GM19193 (cell line): ENCODE results near the gene ANKRD33.

Source experiments
- POLR2A ChIP-seq: IDR thresholded peaks from 4 replicates; pipeline ENCODE4 v1.6.1; 2011; ENCODE audit not compliant: insufficient read depth, insufficient read length; ENCODE audit errors: extremely low read depth

ANKRD33 gene

DNA sequence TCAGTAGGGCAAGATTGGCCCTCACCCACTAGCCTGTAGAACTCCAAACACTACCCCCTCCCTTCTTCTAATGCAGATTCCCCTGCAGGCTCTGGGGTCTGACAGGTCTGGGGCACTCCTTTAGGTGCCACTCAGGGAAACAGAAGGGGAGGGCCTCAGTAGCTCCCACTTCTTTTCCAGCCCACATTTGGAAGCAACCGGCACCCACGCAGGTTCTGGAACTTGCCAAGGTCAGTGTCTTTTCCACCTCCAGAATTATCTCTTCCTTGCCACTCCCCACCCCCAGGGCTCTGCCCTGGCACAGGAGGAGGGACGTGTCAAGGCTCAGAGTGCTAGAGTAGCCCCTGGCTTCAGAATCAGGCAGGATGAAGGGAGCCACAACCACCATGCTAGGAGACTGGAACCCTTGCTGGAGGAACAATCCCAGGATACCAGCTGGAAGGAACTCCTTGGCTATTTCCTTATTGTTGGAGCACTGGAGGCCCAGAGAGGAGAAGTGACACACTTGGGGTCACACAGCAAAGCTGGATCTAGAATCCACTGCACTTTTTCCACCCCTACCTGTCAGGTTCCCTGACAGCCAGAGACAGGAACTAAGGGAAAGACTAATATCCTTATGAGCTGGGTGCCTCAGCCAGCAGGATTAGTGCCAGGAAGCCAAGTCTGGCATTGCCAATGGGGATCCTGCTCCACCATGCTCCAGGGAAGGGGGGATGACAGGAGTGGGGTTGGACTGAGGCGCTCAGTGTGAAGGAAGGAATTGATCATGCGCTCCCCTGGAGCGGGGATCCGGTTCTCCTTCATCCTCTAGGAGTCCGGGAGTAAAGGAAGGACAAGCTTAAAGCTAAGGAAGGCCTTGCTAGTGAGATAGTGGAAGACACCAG lies 37.6 kb upstream of the ANKRD33 start:
- no peak for TF ChIP-seq POLR2A

DNA sequence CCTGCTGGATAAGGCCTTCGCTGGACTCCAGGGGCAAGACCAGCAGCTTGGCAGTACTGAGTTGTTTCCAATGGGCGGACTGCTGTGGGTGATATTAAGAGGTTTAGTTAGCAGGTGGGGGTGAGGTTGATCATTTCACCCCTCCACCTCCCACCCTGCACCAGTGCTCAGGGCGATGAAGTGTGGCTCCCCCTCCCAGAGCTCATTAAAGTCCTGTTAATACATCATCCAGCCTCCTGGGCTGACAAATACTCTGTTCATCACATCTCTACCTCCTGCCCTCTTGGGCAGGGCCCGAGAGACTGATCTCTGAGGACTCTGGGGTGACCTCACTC lies 37.0 kb upstream of the ANKRD33 start:
- TF ChIP-seq POLR2A, result no peak

DNA sequence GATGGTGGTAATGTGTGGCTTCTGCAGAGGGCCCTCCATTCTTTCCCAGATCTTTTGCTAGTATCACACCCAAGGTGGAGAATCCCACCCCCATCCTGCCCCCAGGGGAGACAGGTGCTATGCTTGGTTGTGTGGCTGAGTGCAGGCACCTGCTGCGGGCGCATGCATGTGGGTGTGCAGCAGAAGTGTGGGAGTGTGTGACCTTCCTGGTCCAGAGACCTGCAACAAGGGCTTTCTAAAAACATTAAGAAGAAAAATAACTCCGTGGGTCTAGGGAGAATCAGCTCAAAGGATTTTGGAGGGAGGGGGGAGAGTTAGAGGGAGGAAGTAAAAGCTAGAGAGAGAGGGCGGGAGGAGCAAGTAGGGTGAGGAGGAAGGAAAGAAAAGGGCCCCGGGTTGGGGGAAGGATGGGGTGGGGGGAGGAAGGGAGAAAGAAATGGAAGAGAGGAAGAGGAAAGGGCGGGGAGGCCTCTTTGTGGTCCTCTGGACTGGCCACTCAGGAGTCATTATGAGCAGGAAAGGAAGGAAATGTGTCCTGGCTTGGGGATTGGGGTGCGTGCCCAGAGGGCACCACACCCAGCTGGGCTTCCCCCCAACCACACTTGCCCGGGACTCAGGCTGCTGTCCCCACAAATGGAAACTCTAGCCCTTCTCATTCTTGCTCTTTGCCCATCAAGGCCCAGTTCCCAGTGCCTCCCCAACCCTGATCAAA lies 36.3 kb upstream of the ANKRD33 start:
- no peak for TF ChIP-seq POLR2A

DNA sequence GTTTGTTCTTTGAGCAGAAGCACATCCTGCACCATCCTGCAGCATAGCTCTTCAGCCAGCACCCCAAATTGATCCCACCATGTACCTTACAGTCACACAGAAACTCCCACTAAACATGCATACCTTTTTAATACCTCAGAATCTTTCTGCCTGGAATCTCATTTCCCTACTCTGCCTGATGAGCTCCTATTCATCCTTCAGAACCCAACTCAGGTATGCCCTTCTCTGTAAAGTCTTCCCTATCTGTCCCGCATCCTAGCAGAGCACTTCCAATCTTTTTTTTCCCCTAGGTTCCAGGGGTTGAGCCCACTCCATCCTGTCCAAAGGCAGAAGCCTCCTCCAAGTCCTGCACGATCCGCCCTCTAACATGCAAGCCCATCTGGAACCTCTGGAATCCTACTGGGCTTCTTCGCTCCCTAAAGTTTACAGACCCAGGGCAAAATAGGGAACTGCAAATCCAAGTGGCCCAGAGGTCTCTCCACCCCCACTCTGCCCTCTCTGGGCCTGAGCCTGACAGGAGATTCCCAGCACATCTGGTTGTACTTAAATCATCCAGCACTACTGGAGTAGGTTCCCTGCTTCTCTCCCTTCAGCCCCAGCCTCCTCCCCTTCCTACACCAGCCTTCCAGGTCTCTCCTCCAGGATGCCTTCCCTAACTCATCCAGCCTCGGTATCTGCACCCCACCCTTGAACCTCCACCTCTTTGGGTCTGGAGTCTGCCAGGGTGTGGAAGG lies 35.3 kb upstream of the ANKRD33 start:
- TF ChIP-seq POLR2A, result no peak

DNA sequence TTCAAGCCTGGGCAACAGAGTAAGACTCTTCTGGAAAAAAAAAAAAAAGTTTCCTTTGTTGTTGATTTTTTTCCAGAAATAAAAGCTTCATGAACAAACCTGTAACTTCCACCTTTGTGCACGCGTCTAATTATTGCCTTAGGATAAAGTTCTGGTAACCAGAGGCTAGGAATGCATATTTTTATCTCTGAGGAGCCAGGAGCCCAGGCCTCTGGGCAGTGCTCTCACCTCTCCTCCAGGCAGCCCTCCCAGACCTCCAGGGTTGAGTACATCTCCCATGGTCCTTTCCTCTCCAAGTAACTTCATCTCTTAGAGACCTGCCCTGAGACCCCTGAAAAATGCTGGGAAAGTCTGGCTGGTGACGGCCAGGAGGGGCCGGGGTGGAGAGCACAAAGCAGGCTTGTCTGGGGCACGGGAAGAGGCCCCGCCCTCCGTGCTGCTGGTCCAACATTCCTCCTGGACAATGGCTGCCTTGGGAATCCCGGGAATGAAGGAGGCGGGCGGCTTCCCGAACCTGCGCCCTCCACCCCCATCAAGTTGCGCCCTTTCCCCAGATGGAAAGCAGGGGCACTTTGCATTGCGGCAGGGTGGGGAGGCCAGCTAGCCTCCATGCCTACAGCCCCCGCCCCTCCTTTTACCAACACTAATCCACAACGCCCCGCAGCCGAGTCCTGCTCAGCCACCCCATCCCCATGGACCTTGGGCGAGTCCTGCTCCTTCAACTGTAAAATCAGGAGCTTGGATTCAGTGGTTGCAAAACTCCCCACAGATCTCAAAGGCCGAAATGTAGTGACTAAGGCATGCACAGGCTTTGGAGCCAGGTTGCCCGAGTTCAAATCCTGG lies 32.1 kb upstream of the ANKRD33 start:
- TF ChIP-seq POLR2A, result no peak

DNA sequence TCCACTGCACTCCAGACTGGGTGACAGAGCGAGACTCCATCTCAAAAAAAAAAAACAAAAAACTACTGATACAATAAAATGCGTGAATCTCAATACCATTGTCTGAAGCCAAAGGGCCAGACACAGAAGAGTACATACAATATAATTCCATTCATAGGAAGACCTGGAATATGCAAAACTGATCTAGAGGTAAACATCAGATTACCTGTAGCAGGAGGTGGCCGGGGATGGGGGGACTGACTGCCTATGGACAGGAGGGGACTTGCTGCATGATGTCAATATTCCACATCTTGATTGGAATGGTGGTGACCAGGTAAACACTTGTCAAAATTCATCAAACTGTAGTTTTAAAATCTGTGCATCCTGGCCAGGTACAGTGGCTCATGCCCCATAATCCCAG lies 26.9 kb upstream of the ANKRD33 start:
- TF ChIP-seq POLR2A, result no peak

DNA sequence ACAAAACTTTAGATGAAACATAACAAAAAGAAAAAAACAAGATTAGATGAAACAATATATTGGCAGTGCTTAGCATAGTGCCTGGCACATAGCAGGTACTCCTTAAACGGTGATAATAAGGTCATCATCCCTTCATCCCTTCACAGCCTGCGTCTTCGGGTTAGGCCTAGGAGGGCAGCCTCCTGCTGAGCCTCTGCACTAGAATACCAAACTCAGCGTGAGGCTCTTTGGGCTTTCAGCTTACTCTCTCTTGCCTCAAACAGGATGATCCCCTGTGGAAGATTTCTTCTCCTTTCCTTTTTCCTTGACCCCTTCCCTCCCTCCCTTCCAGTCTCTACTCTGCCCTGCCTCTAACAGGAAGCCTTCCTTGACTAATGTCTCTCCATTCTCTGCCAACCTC lies 25.0 kb upstream of the ANKRD33 start:
- no peak for TF ChIP-seq POLR2A

DNA sequence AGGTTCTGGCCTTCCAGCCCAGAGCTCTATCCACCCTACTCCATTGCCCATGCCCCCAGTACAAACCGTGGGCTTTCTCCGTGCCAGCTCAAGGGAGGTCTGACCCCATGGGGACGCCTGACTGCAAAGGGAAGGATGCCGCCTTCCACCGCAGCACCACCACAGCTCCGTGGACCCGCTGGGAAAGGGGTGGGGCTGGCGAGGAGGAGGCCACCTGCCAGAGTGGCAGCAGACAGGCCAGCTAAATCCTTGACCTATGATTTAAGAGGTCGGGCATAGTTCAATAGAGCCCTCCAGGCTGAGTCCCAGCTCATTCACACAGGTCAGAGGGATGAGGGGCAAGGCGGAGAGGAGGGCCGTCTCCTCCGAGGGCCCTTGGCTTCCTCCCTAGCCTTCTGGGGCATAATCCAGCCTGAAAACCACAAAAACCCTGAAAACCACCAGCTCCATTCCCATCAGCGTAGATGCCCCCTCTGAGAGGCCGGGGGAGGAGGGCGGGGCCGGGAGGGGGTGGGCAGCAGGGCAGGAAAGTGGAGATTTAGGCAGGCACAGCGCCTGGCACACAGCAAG lies 24.5 kb upstream of the ANKRD33 start:
- no peak for TF ChIP-seq POLR2A

DNA sequence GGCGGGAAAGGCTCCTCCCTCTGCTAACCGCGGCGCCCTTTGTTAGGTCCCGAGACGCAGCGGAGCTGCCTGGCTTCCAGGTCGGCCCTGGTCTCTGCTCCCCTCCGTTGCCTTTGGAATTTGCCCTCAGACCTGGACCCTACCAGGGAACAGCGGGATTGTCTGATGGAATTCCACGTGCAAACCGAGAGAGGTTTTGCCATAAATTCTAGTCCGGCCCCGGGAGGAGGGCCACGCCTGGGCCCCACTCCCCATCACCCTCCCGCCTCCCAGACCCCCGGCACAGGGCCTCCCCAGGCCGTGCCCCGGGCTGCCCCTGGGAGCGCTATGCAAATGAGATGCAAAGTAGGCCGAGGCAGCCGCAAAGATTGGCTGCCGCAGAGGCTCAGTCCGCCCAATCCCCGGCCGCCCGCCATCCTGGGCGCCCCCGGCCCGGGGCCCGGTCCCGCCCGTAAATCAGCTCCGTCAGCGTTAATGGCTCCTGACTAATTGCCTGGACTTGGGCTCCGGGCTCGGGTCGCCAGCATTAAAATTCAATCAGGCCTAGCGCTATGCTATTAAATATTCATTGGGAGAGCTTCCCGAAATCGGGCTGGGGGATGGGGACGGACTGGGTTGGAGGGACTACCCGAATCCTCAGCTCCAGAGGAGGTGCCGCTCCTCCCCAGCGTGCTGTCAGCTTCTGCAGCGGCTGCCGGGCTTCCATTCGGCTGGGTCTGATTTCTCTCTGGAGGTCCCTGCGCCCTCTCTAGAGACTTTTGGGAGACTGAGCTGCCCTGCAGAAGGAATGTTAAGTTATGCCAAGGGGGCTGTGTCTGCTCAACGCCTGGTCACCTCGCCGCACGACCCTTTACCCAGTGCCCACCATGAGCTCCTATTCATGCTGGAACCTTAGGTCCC lies 23.7 kb upstream of the ANKRD33 start:
- no peak for TF ChIP-seq POLR2A

DNA sequence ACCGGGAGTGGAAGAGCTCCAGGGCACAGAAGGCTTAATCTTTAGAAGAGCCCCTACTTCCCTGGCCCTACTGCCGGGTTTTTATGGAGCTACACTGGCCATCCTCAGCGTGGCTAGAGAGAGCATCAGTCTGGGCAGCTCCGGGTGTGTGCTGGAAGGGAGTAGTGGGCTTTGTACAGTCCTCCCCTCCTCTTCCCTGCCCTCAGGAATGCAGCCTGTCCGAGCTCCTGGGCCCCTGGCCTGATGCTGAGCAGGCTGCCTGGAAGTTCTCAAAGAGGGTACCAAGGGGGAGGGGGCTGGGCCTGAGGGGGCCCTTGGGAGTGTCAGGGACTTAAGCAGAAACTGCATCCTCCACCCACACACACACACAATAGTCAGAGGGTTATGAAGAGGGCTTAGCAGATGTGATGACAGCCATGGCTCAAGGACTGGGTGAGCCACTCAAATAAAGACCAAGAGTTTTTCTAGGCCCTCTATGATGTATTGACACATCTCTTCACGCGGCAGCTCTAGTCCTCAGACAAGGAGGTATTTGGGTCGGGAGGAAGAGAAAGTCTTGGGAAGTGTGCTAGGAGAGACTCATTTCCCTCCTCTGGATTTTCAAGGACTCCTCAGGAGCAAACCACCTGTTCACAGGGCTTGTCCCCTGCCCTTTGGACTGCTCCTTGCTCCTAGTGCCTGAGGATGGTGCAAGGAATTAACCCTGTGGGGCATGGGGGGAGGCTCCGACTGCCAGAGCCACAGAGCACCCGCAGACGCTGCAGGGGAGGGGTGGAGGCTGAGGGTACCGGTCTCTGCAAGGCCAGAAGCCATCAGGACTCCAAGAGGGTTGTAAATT lies 22.9 kb upstream of the ANKRD33 start:
- no peak for TF ChIP-seq POLR2A

DNA sequence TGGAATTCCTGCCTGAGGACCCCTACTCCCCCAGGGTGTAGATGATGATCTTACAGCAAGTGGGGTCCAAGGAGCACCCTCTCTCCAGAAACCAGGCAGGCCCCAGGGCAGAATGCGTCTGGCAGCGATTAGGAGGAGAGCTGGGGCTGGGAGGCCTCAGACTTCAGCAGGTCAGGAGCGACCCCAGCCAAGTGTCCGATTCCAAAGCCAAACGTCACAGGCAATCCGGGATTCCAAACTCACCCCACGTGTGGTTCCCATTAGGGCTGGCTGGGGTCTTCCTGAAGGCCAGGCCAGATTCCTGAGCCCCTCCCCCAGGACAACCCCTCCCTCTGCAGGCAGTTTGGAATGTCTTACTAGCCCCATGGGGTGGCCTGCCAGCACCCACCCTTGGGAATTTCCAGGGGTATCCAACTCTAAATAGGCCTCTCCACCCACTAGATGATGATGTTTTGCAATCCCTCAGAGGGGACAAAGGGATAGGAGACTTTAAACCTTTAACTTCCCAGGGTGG lies 22.1 kb upstream of the ANKRD33 start:
- TF ChIP-seq POLR2A, result no peak

DNA sequence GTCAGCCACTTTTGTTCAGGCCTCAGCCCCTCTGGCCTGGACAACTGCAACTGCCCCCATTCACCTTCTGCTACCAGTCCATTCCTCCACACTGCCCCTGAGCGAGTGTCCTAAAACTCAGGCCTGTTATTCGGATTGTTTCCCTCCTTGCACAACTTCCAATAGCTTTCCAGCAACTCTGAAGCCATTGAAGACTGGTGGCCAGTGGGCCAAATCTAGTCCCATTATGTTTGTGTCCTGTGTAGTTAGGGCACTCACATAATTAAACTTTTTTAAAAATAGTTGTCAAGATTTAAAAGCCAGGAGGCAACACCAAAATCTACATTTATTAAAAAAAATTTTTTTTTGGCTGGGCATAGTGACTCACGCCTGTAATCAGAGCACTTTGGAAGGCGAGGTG lies 21.6 kb upstream of the ANKRD33 start:
- no peak for TF ChIP-seq POLR2A
